ENCODE measurements around the gene EIF2B1. TPM values are rescaled to one million over a fixed set of nuclear protein-coding genes. Genes with fewer than 3 reads are reported as not detected.
"Not testable (repeated sequence)": the region's sequence is repeated elsewhere in the genome, so short reads cannot be mapped to it uniquely, and the experiment has no call there.

EIF2B1 gene
- total RNA-seq, 1 donor from 2014 or later = 27.5 TPM

DNA sequence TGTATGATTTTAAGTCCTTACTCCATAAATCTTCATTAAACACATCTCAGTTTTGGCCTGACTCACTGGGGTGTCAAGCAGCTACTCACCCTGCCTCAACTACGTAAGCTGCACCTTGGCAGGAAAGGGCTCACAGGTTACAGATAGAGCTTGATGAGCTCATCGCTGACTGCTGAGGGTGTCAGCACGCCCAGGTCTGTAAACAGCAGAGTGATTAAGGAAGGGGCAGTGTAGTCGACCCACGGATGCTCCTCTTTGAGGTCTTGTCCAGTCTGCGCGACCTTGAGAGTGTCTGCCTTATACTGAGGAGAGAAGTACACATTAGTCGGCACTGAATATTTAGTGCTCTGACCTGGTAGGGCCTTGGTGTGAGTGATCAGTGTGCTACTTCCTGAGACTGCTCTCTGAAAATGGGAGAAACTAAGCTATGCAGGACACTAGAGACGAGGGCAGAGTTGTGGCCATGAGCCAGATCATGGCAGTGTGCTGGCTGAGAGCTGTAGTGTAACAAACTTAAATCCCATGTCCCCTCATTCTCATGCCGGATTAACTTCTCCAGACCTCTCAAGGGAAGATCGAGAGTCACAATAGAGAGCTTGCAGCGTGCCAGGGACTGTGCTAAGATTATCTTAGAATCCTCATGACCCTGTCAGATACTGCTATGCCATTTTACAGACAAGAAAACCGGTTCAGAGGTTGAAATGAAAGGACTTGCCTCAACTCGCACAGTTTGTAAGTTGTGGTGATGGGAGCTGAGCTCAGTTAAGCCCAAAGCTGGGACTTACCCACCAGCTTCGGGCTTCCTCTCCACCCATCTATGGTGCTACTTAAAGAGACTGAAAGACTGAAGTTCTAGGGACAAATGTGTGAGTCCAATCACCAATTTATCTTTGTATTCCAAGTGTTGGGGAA is 11.6 kb downstream of the EIF2B1 start:
- intact Hi-C loops (cut with micrococcal nuclease) = no loop called here
- ATAC-seq (no peak), DNase-seq (no peak)

GRCh38 chr12:123621101-123621500 is 12.4 kb downstream of the EIF2B1 start:
- no peak for DNase-seq
- no peak for ATAC-seq
- intact Hi-C loops (cut with micrococcal nuclease) = no loop called here

DNA sequence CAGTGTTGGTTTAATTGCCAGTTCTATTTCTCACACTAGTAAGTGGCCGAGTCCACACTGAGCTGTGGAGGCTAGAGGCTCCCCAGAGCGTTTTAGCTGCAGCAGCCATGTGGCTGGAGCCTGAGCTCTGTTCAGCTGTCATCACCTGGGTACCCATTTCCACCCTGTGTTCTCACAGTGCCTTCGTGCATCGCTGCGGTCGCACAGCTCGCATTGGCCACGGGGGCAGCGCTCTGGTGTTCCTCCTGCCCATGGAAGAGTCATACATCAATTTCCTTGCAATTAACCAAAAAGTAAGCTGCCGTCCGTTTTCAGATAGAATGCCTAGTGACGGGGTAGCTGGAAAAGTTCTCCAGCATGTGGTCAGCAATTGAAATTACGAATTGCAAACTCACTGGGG is 15.9 kb downstream of the EIF2B1 start:
- intact Hi-C loops (cut with micrococcal nuclease) = no loop called here
- DNase-seq (no peak), ATAC-seq (no peak)

- DNase-seq = no peak
- intact Hi-C loops (cut with micrococcal nuclease) = no loop called here
- no peak for ATAC-seq
Observed at GRCh38 chr12:123617144-123617543, 16.3 kb downstream of the EIF2B1 start.

GRCh38 chr12:123614531-123614930 is 19.0 kb downstream of the EIF2B1 start:
- intact Hi-C loops (cut with micrococcal nuclease) = no loop called here
- peak; percentile 65 for ATAC-seq
- DNase-seq = no peak

- no peak for DNase-seq
- intact Hi-C loops (cut with micrococcal nuclease) = no loop called here
- no peak for ATAC-seq
Observed at GRCh38 chr12:123614110-123614509, 19.4 kb downstream of the EIF2B1 start.

DNA sequence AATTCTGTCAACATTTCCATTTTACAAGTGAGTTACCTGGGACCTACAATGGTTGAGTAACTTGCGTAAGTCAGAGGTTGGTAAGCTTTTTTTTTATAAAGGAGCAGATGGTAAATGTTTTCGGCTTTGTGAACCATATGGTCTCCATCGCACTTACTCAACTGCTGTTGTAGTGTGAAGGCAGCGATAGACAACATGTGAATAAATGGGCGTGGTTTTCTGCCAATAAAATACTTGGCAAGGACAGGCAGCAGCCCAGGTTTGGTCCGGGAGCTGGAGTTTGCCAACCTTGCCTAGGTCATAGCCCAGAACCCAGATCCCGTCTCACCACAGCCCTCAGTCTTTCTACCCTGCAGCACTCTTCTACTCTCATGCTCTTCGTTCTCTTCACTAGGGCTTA is 25.3 kb downstream of the EIF2B1 start:
- intact Hi-C loops (cut with micrococcal nuclease) = no loop called here
- no peak for ATAC-seq
- DNase-seq = no peak

- DNase-seq (no peak), ATAC-seq (no peak)
- intact Hi-C loops (cut with micrococcal nuclease) = no loop called here
Observed at GRCh38 chr12:123607756-123608155, 25.7 kb downstream of the EIF2B1 start.

- intact Hi-C loops (cut with micrococcal nuclease); DNase-seq; ATAC-seq: not testable (repeated sequence)
Observed at GRCh38 chr12:123603495-123603894, 30.0 kb downstream of the EIF2B1 start.

DNA sequence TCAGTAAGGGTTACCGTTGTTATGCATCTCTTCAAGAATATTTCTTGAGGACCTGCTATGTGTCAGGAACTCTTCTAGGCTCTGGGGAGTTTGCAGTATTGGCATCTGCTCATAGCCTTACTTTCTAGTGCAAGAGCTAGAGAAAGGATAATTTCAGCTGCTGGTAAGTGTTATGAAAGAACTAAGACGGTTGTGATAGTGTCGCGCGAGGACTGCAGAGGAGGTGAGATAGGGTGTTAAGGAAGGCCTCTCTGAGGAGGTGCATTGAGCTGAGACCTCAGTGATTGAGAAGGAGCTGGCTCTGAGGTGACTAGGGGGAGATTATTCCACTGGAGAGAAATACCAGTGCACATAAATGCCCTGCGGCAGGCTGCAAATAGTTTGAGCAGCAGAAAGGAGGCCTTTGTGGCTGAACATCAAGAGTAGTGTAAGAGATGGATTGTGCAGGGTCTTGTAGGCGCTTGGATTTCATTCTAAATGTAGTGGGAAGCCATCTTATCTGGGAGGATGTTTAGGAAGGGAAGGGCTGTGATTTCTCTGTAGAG is 30.8 kb downstream of the EIF2B1 start:
- no peak for ATAC-seq
- no peak for DNase-seq
- intact Hi-C loops (cut with micrococcal nuclease) = no loop called here

GRCh38 chr12:123601602-123602489 is 31.6 kb downstream of the EIF2B1 start, which contains the start of gene DDX55:
TSS of gene DDX55 (plus strand) at chr12:123602099. CDS start at chr12:123602149, 50 bp downstream.
- ATAC-seq = peak; percentile 98
- intact Hi-C loops (cut with micrococcal nuclease) = no loop called here

DNA sequence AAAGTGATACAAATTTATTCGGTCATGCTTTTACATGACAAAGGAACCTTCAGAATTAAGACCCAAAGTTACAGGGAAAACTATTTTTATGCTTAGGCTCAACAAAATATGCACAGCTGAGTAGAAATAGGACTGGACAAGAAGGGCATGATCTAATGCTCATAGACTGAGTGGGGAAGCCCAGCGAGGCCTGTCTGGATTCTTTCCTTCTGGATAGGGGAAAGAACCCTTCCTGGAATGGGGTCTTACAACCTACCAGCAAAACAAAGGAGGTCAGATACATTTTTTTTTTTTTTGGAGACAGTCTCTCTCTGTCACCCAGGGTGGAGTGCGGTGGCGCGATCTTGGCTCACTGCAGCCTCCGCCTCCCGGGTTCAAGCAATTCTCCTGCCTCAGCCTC is 33.8 kb downstream of the EIF2B1 start:
- no peak for ATAC-seq
- intact Hi-C loops (cut with micrococcal nuclease) = no loop called here

More at GRCh38 chr12:123601602-123602489, 31.6 kb downstream of the EIF2B1 start, which contains the start of gene DDX55:
- DNase-seq = peak; percentile 89

GRCh38 chr12:123599310-123599709 is 34.2 kb downstream of the EIF2B1 start:
- DNase-seq = no peak
- intact Hi-C loops (cut with micrococcal nuclease) = no loop called here
- no peak for ATAC-seq

More for the DNA sequence above, 33.8 kb downstream of the EIF2B1 start:
- no peak for DNase-seq

DNA sequence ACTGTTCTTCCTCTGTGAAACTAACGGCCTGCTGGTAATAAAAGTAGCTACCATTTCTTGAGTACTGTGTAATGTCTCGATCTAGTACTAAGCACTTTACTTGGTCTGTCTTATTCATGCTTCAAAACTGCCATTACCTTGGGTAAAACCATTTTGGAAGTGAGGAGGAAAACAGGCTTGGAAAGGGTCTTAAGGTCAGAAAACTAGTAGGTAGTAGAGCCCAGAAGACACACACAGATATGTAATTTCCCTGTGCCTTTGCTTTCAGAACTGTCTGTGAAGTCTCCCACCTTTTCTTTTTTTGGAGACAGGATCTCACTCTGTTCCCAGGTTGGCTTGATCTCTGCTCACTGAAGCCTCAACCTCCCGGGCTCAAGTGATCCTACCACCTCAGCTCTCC is 35.0 kb downstream of the EIF2B1 start:
- DNase-seq (no peak), ATAC-seq (no peak)
- intact Hi-C loops (cut with micrococcal nuclease) = no loop called here

DNA sequence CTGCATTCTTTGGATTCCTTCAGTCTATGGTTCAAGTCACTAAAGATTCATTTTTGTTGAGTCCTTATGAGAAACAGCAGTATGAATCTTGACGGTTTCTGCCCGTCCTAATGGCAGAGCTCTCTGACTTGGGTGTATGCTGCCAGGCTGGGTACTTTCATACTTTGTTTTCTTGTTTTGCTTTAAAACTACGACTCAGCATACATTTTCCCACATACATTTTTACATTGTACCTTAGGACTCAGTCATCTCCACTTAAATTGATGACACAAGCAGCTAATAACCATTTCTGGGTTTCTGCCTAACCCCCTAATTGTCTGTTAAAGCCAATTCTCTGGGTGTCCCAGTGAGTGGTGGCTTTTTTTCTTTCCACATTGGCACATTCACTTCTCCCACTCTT is 36.4 kb downstream of the EIF2B1 start:
- DNase-seq (no peak), ATAC-seq (no peak)
- intact Hi-C loops (cut with micrococcal nuclease) = no loop called here

DNA sequence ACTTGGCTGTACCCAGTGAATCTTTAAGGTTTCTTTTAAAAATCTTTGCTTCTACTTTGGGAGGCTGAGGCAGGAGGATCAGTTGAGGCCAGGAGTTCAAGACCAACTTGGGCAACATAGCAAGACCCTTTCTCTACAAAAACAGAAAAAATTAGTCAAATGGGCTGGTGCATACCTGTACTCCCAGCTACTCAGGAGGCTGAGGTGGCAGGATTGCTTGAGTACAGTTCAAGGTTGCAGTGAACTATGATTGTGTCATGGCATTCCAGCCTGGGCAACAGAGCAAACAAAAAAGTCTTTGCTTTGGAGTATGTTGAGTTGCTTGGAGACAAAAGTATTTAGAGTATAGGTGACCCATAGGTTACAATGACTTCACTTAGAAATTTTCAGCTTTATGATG is 37.8 kb downstream of the EIF2B1 start:
- DNase-seq (no peak), ATAC-seq (no peak)
- intact Hi-C loops (cut with micrococcal nuclease) = no loop called here

DNA sequence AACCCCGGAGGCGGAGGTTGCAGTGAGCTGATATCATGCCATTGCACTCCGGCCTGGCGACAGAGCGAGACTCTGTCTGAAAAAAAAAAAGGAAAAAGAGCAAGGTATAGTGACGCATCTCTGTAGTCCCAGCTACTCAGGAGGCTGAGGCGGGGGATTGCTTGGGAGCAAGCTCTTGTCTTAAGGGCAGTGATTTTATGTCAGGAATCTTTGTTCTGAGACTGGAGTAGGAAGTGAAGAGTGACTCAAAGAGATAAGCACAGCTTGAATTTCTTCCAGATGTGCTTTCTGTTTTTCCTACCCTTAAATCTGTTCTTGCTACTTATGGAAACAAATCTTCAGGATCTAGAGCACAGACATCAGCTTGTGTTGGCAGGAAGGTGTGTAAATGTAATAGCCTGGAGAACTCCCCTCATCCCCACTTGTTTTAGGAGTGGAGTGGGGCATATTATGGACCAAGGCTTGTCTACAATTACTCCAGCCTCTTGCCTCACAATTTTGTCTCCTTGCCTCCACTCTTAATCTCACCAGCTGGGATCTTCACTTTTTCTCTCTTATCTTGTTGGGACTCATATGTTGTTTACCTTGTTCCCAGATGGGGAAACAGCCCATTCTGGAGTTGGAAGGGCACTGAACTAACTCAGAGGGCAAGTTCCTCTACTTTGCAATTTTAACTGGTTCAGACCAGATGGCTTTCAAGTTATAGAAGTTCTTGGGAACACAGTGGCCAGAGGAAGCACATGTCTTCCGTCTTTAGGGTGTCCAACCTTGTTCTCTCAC is 41.6 kb downstream of the EIF2B1 start:
- intact Hi-C loops (cut with micrococcal nuclease) = no loop called here
- DNase-seq (no peak), ATAC-seq (no peak)

GRCh38 chr12:123580772-123581171 is 52.7 kb downstream of the EIF2B1 start:
- intact Hi-C loops (cut with micrococcal nuclease) = no loop called here
- ATAC-seq = no peak

GRCh38 chr12:123578829-123579228 is 54.7 kb downstream of the EIF2B1 start:
- ATAC-seq; intact Hi-C loops (cut with micrococcal nuclease); DNase-seq: not testable (repeated sequence)

More at GRCh38 chr12:123580772-123581171, 52.7 kb downstream of the EIF2B1 start:
- DNase-seq = no peak
